ENCODE results near the gene CSRNP3.

DNA sequence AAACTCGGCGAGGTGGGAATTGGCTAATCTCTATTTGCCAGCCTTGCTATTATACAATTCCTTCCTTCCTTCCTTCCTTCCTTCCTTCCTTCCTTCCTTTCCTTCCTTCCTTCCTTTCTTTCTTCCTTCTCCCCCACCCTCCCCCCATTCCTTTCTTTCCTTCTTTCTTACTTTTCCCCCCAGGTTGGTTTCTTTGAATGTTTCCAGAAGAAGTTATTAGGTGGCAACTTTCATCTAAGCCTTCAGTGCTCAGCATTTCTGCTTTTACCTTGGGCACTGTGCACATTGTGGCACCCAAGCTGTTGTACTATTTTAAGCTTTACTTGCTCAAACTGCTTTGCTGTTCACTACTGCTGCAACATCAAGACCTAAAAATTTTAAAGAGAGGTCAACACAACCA lies 17.2 kb upstream of the CSRNP3 start:
- TF ChIP-seq POLR2A (IDR thresholded peaks at IDR 0.05): no peak
- TF ChIP-seq, protein P1, sequence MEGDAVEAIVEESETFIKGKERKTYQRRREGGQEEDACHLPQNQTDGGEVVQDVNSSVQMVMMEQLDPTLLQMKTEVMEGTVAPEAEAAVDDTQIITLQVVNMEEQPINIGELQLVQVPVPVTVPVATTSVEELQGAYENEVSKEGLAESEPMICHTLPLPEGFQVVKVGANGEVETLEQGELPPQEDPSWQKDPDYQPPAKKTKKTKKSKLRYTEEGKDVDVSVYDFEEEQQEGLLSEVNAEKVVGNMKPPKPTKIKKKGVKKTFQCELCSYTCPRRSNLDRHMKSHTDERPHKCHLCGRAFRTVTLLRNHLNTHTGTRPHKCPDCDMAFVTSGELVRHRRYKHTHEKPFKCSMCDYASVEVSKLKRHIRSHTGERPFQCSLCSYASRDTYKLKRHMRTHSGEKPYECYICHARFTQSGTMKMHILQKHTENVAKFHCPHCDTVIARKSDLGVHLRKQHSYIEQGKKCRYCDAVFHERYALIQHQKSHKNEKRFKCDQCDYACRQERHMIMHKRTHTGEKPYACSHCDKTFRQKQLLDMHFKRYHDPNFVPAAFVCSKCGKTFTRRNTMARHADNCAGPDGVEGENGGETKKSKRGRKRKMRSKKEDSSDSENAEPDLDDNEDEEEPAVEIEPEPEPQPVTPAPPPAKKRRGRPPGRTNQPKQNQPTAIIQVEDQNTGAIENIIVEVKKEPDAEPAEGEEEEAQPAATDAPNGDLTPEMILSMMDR (IDR thresholded peaks at IDR 0.05): no peak

All from tibial nerve (tissue), 3 donors.